OCI-LY3 (cell line): Measurements from ENCODE around the gene CCDC178.
"Not testable (repeated sequence)": the region's sequence is repeated elsewhere in the genome, so short reads cannot be mapped to it uniquely, and the experiment has no call there.

Experiments
- H2AFZ ChIP-seq: fragments of 200-600, 300-600 bp; shearing (Covaris generic); 2 replicates; pipeline ENCODE4 v1.6.0; 2014; ENCODE audit warnings: antibody characterized with exemption, low read depth, low read length
- H3K27ac ChIP-seq: fragments of 200-600, 300-600 bp; sonication (generic); 2 replicates; pipeline ENCODE4 v1.5.1; 2014; ENCODE audit warnings: mild to moderate bottlenecking, low read length, moderate library complexity, mixed read lengths
- H3K27me3 ChIP-seq: fragments of 200-600, 300-600 bp; sonication (generic); 2 replicates; pipeline ENCODE4 v1.6.1; 2014; ENCODE audit warnings: low read depth, low read length, mixed read lengths
- H3K36me3 ChIP-seq: fragments of 200-600, 300-600 bp; sonication (generic); replicated peaks from 2 replicates; pipeline ENCODE3; 2014; ENCODE audit warnings: low read depth, low read length, mixed read lengths
- H3K4me1 ChIP-seq: fragments of 300-600, 200-600 bp; sonication (generic); 2 replicates; pipeline ENCODE4 v1.6.1; 2014; ENCODE audit warnings: low read length, mixed read lengths
- H3K4me2 ChIP-seq: fragments of 200-600, 300-600 bp; sonication (generic); 2 replicates; pipeline ENCODE4 v1.6.1; 2014; ENCODE audit warnings: low read length, mixed read lengths
- H3K4me3 ChIP-seq: fragments of 300-600, 200-600 bp; sonication (generic); 2 replicates; pipeline ENCODE4 v1.5.1; 2014; ENCODE audit warnings: antibody characterized with exemption, mild to moderate bottlenecking, low read length, moderate library complexity
- H3K79me2 ChIP-seq: fragments of 300-600, 200-600 bp; shearing (Covaris generic); 2 replicates; pipeline ENCODE4 v1.6.1; 2014; ENCODE audit warnings: mild to moderate bottlenecking, low read length, mixed read lengths
- H3K9ac ChIP-seq: fragments of 300-600, 200-600 bp; shearing (Covaris generic); 2 replicates; pipeline ENCODE4 v1.6.0; 2014; ENCODE audit warnings: mild to moderate bottlenecking, low read length, moderate library complexity
- H3K9me3 ChIP-seq: fragments of 200-600, 300-600 bp; shearing (Covaris generic); 2 replicates; pipeline ENCODE4 v1.6.1; 2014; ENCODE audit warnings: low read length, mixed read lengths; ENCODE audit not compliant: insufficient read depth
- H4K20me1 ChIP-seq: fragments of 200-600, 300-600 bp; sonication (generic); 2 replicates; pipeline ENCODE4 v1.6.1; 2016; ENCODE audit warnings: low read length, mixed read lengths; ENCODE audit not compliant: insufficient read depth
- CTCF ChIP-seq: fragments of 200-600, 300-600 bp; sonication (generic); IDR thresholded peaks from 2 replicates; pipeline ENCODE4 v1.5.1; 2014; ENCODE audit warnings: antibody characterized with exemption, low read length, low read depth
- EZH2phosphoT487 ChIP-seq: fragments of 200-600 bp; shearing (Covaris generic); IDR thresholded peaks from 2 replicates; pipeline ENCODE4 v1.6.1; 2018; ENCODE audit warnings: antibody characterized with exemption, mixed run types, low read depth

CCDC178 gene

GRCh38 chr18:33169218-33169617, 271.3 kb downstream of the CCDC178 start:
- no peak overlapping the region for H2AFZ ChIP-seq

GRCh38 chr18:33164121-33164520, 276.4 kb downstream of the CCDC178 start:
- not testable (repeated sequence) for H4K20me1 ChIP-seq, H3K9ac ChIP-seq, H3K4me1 ChIP-seq, H3K9me3 ChIP-seq, H3K27me3 ChIP-seq, H3K27ac ChIP-seq, H3K79me2 ChIP-seq, H3K4me2 ChIP-seq, H3K36me3 ChIP-seq, H2AFZ ChIP-seq, H3K4me3 ChIP-seq

More at GRCh38 chr18:33169218-33169617, 271.3 kb downstream of the CCDC178 start:
- TF ChIP-seq EZH2phosphoT487 = no peak
- no peak for TF ChIP-seq CTCF
- no peak overlapping the region for H3K4me2 ChIP-seq
- no peaks in the 10 kb centered on the region for H3K79me2 ChIP-seq
- no peaks in the 10 kb centered on the region for H3K27me3 ChIP-seq
- no peak overlapping the region for H3K4me3 ChIP-seq
- H3K36me3 ChIP-seq = no peaks in the 10 kb centered on the region
- no peaks in the 10 kb centered on the region for H4K20me1 ChIP-seq
- H3K9me3 ChIP-seq = no peaks in the 10 kb centered on the region
- no peak overlapping the region for H3K9ac ChIP-seq
- no peak overlapping the region for H3K27ac ChIP-seq
- H3K4me1 ChIP-seq = no peaks in the 10 kb centered on the region

GRCh38 chr18:33161131-33161530, 279.4 kb downstream of the CCDC178 start:
- no peak overlapping the region for H3K4me3 ChIP-seq
- no peaks in the 10 kb centered on the region for H4K20me1 ChIP-seq
- no peak overlapping the region for H2AFZ ChIP-seq
- no peaks in the 10 kb centered on the region; the same call in 1 of the 2 replicates for H3K27me3 ChIP-seq
- no peaks in the 10 kb centered on the region for H3K36me3 ChIP-seq
- H3K79me2 ChIP-seq = no peaks in the 10 kb centered on the region
- H3K4me1 ChIP-seq = no peaks in the 10 kb centered on the region
- H3K9me3 ChIP-seq = no peaks in the 10 kb centered on the region
- TF ChIP-seq CTCF (no peak), EZH2phosphoT487 (no peak)
- no peak overlapping the region for H3K9ac ChIP-seq
- no peak overlapping the region for H3K4me2 ChIP-seq
- no peak overlapping the region for H3K27ac ChIP-seq

DNA sequence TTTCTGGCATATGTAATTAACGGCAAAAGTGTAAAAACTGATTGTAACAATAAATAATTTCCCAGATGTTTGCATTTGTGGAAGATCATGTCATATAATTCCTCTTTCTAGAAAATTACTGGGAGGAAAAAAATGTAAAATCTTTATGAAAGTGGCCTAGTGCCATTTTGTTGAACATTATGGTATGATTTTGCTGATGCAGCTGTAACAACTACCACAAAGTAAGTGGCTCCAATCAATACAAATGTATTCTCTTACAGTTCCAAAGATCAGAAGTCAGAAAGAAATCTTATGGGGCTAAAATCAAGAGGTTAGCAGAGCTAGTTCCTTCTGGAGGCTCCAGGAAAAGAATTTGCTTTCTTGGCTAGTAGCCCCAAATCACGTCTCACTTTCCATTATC, 281.4 kb downstream of the CCDC178 start:
- H3K36me3 ChIP-seq = no peaks in the 10 kb centered on the region
- no peaks in the 10 kb centered on the region for H3K79me2 ChIP-seq
- H3K9ac ChIP-seq = no peak overlapping the region
- no peaks in the 10 kb centered on the region for H3K9me3 ChIP-seq
- H3K27ac ChIP-seq = no peak overlapping the region
- no peak overlapping the region for H2AFZ ChIP-seq
- no peaks in the 10 kb centered on the region for H3K4me1 ChIP-seq
- no peaks in the 10 kb centered on the region for H4K20me1 ChIP-seq
- no peak overlapping the region for H3K4me3 ChIP-seq
- TF ChIP-seq CTCF (no peak), EZH2phosphoT487 (no peak)
- no peak overlapping the region for H3K4me2 ChIP-seq
- H3K27me3 ChIP-seq = no peaks in the 10 kb centered on the region; the same call in 1 of the 2 replicates

DNA sequence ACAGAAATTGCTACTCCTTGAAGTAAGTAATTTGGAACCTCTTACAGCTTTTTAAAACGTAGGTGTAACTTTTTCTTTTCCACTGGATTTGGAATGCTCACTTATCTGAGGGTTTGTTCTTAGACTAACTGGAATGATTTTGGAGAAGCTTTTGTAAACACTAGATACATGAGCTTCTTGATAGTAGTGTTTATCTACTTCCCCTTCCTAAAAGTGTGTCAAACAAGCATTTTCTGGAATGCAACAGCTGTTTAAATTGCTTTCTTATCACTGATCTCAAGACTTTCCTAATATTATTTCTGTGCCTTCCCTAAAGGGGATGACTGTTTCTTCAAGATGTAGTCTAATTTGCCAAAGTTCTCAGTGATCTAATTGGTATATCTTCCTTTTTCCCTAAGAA, 282.6 kb downstream of the CCDC178 start:
- H4K20me1 ChIP-seq = no peaks in the 10 kb centered on the region
- H3K9me3 ChIP-seq = no peaks in the 10 kb centered on the region
- H3K4me3 ChIP-seq = no peak overlapping the region
- no peaks in the 10 kb centered on the region for H3K79me2 ChIP-seq
- no peak overlapping the region for H3K9ac ChIP-seq
- H3K27ac ChIP-seq = no peak overlapping the region
- H3K4me1 ChIP-seq = no peaks in the 10 kb centered on the region
- H3K36me3 ChIP-seq = no peaks in the 10 kb centered on the region
- no peak overlapping the region for H3K4me2 ChIP-seq
- no peak for TF ChIP-seq EZH2phosphoT487
- TF ChIP-seq CTCF = no peak
- H2AFZ ChIP-seq = peak overlapping the region; percentile 24; the same call in 1 of the 2 replicates
- no peaks in the 10 kb centered on the region; the same call in 1 of the 2 replicates for H3K27me3 ChIP-seq
